ENCODE measurements around the gene NID1. TPM values are rescaled to one million over a fixed set of nuclear protein-coding genes. Genes with fewer than 3 reads are reported as not detected.
A peak's percentile ranks its signal among the peaks of the same experiment; 100 is the strongest.

Gene NID1
- total and polyA plus RNA-seq, 4 donors: 15.4 to 151 (median 45.1) TPM

- peak; percentile 27 for ATAC-seq (ENCODE audit: insufficient read depth, low FRiP score)
- WGBS, 2 donors: 69 to 78% methylated on average over 13 of the region's 13 CpGs
- H3K27me3 ChIP-seq (ENCODE audit: control insufficient read depth in 3 of 3, insufficient read depth in 3 of 3, low read length in 2 of 3): no peaks in the 10 kb centered on the region
- TF ChIP-seq CTCF (IDR thresholded peaks at IDR 0.05; ENCODE audit: control extremely low read depth, extremely low read depth): no peak
- DNase-seq: peak; percentile 39 to 77 (median 69)
- no peak overlapping the region for H3K4me3 ChIP-seq
- peak overlapping the region in 1 of 2 donors; percentile 47 for H3K9ac ChIP-seq (ENCODE audit: insufficient read depth in 1 of 2, low read length in 2 of 2)
- H3K27ac ChIP-seq (ENCODE audit: low read depth in 1 of 2, low read length in 1 of 2): peak overlapping the region; percentile 15 to 58
- peaks cover 0 to 3% (median 0%) of the 10 kb centered on the region in 4 donors for H3K9me3 ChIP-seq (ENCODE audit: control insufficient read depth in 4 of 4, insufficient read depth in 3 of 4, low read length in 3 of 4)
- H3K4me1 ChIP-seq (ENCODE audit: control insufficient read depth in 5 of 5, insufficient read depth in 5 of 5, low read length in 5 of 5): peaks cover 6 to 9% (median 8%) of the 10 kb centered on the region in 5 donors
- peaks cover 13 to 42% (median 28%) of the 10 kb centered on the region in 4 donors for H3K36me3 ChIP-seq (ENCODE audit: control insufficient read depth in 4 of 4, insufficient read depth in 4 of 4, low read length in 4 of 4)
These were observed 24.9 kb downstream of the NID1 start for GRCh38 chr1:236039740-236040685.

- H3K36me3 ChIP-seq (ENCODE audit: control insufficient read depth in 4 of 4, insufficient read depth in 4 of 4, low read length in 4 of 4): peaks cover 11 to 39% (median 23%) of the 10 kb centered on the region in 4 donors
- TF ChIP-seq CTCF (IDR thresholded peaks at IDR 0.05; ENCODE audit: control extremely low read depth, extremely low read depth): no peak
- no peak for DNase-seq
- H3K9me3 ChIP-seq (ENCODE audit: control insufficient read depth in 4 of 4, insufficient read depth in 3 of 4, low read length in 3 of 4): peaks cover 0 to 3% (median 0%) of the 10 kb centered on the region in 4 donors
- H3K27ac ChIP-seq (ENCODE audit: low read depth in 1 of 2, low read length in 1 of 2): no peak overlapping the region
- no peak for ATAC-seq (ENCODE audit: insufficient read depth, low FRiP score)
- no peaks in the 10 kb centered on the region for H3K27me3 ChIP-seq (ENCODE audit: control insufficient read depth in 3 of 3, insufficient read depth in 3 of 3, low read length in 2 of 3)
- H3K4me1 ChIP-seq (ENCODE audit: control insufficient read depth in 5 of 5, insufficient read depth in 5 of 5, low read length in 5 of 5): peaks cover 6 to 9% (median 8%) of the 10 kb centered on the region in 5 donors
- no peak overlapping the region for H3K9ac ChIP-seq (ENCODE audit: insufficient read depth in 1 of 2, low read length in 2 of 2)
- H3K4me3 ChIP-seq: no peak overlapping the region
- WGBS, 2 donors: 97 to 98% methylated on average over 15 of the region's 15 CpGs
These were observed 26.9 kb downstream of the NID1 start for GRCh38 chr1:236038034-236038433.

GRCh38 chr1:236035681-236036101 lies 29.2 kb downstream of the NID1 start:
- peaks cover 0 to 2% (median 0%) of the 10 kb centered on the region in 4 donors for H3K9me3 ChIP-seq (ENCODE audit: control insufficient read depth in 4 of 4, insufficient read depth in 3 of 4, low read length in 3 of 4)
- H3K36me3 ChIP-seq (ENCODE audit: control insufficient read depth in 4 of 4, insufficient read depth in 4 of 4, low read length in 4 of 4): peaks cover 7 to 38% (median 23%) of the 10 kb centered on the region in 4 donors
- no peak overlapping the region for H3K4me3 ChIP-seq
- no peak for DNase-seq
- peaks cover 2 to 25% (median 14%) of the 10 kb centered on the region in 5 donors for H3K4me1 ChIP-seq (ENCODE audit: control insufficient read depth in 5 of 5, insufficient read depth in 5 of 5, low read length in 5 of 5)
- no peak for TF ChIP-seq CTCF (IDR thresholded peaks at IDR 0.05; ENCODE audit: control extremely low read depth, extremely low read depth)
- WGBS, 2 donors: 85 to 87% methylated on average over 8 of the region's 8 CpGs
- ATAC-seq (ENCODE audit: insufficient read depth, low FRiP score): no peak
- no peak overlapping the region for H3K27ac ChIP-seq (ENCODE audit: low read depth in 1 of 2, low read length in 1 of 2)
- no peaks in the 10 kb centered on the region for H3K27me3 ChIP-seq (ENCODE audit: control insufficient read depth in 3 of 3, insufficient read depth in 3 of 3, low read length in 2 of 3)
- H3K9ac ChIP-seq (ENCODE audit: insufficient read depth in 1 of 2, low read length in 2 of 2): no peak overlapping the region

Measured in lung (tissue), 12 donors.